HG02623 (cell line): ENCODE measurements around the gene PJA2.

ENCODE experiments used
- ATAC-seq: cut with Tn5 transposase; IDR thresholded peaks from one replicate; pipeline ENCODE4 v1.9.1; 2021; ENCODE audit warnings: moderate library complexity; ENCODE audit not compliant: unreplicated experiment

PJA2 gene

DNA sequence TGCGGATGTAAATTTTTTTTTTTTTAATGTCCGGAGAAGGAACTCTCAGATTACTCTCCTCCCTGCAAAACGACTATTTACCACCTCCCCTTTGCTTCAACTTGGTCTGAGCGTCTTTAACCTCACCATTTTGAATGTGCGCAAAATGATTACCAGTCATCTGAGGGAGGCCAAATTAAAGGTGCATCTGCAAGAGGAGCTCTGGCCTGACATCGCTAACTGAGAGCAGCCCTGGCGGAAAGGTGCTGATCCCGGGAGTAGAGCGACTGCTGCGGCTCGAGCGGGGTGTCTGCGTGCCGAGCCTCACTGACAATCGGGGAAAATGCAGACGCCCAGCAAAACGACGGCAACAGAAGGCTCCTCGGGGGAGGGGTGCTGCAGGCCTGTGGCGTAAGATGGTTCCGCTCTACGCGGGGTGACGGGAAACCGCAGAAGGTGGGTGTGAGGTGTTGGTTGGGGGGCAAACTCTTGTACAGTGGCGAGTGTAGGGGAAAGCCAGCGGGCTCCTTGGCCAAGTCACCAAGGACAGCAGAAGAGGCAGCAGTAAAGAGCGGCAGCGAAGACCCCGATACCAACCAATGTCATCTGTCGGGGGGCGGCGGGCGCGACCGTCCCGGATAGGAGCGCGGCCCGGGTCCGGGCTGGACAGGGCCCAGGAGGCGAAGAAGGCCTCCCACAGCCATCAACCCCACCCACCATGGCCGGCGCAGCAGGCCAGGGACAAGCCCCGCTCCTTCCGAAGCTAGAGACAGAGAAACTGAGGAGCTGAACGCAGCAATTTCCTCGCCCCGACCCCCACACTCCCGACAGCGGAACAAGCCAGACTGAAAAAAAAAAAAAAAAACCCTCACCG, 557 bp downstream of the PJA2 start:
- peak; percentile 17 for ATAC-seq

DNA sequence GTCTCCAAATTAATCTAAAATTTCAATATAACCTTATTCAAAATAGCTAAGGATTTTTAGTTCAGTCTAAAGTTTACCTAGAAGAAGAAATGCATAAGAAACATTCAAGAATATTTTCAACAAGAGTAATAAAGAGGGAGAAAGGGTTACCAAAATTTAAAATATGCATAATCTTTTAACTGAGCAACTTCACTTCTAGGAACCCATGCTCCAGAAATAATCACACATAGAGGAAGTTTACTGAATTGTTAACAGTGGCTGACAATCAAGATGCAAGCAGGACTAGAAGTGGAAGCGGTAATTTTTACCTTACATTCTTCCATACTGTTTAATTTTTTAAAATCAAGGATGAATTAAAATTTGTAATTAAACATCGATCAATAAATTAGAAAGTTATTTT, 1.9 kb downstream of the PJA2 start:
- no peak for ATAC-seq

GRCh38 chr5:109406719-109407118, 3.1 kb downstream of the PJA2 start:
- ATAC-seq, result no peak

DNA sequence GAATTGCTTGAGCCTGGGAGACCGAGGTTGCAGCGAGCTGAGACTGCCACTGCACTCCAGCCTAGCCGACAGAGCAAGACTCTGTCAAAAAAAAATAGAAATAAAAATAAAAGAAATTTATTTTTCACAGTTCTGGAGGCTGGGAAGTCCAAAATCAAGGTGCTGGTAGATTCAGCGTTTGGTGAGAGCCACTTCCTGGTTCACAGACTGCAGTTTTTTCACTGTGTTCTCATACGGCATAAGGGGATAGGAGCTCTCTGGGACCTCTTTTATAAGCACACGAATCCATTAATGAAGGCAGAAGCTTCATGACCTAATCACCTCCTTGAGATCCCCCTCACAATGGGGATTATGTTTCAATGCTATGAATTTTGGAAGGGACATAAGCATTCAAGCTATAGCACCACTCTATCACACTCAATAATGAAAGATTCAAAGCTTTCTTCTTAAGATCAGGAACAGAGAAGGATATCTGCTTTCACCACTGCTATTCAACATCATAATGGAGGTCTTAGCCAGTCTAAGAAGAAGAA, 5.3 kb downstream of the PJA2 start:
- ATAC-seq, result no peak

- ATAC-seq, result no peak
Measured at GRCh38 chr5:109403469-109403868, 6.3 kb downstream of the PJA2 start.

DNA sequence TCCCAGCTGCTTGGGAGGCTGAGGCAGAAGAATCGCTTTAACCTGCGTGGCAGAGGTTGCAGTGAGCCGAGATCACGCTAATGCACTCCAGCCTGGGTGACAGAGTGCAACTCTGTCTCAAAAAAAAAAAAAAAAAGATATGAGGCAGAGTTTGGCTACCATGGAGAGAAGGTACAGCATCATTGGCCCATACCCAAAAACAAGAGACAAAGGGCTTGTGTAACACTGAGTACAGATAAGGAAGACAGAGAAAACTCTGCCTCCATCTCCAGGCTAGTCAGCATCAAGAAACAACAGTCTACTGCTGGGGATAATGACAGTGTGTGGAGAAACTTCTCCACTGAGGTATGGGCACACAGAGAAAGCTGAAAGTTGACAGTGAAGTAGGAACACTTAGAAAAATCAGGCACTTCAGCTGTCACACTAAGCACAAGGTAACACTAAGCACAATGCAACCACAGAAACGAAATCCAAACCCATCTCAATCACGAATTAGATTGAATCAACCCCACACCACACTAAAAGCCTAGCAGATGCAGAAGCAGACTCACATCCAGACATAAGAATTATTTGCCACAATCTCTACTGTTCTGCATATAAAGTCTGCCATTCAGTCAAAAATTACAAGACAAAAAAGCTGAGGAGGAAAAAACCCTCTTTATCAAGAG, 10.5 kb downstream of the PJA2 start:
- no peak for ATAC-seq

GRCh38 chr5:109396965-109397364, 12.8 kb downstream of the PJA2 start:
- no peak for ATAC-seq

- no peak for ATAC-seq
Measured at GRCh38 chr5:109394806-109395205, 15.0 kb downstream of the PJA2 start.

- ATAC-seq, result no peak
Measured at GRCh38 chr5:109390188-109390587, 19.6 kb downstream of the PJA2 start.

GRCh38 chr5:109388407-109388806, 21.4 kb downstream of the PJA2 start:
- ATAC-seq, result no peak

DNA sequence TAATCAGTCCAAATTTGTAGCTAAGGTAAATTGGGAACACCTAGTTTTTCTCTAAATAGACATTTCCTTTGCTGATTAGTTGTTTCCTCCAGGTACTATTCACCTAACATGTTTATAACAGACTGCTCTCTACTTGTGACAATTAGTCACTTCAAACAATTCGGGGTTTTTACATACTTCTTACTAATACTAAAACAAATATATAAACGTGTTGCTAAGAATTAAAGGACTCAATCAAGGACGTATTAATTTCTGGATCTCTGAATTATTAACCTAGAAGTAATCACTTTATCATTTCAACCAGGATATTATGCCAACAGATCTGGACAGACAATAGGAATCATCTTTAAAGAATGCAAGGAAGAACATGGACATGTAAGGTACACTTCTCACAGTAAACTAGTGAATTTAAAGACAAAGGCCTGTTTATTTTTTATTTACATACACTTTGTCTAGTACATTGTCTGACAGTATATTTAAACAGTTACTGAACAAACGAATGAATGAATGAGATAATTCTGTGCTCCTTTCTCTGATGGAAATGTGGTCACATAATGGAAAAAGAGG, 22.3 kb downstream of the PJA2 start:
- ATAC-seq, result no peak

DNA sequence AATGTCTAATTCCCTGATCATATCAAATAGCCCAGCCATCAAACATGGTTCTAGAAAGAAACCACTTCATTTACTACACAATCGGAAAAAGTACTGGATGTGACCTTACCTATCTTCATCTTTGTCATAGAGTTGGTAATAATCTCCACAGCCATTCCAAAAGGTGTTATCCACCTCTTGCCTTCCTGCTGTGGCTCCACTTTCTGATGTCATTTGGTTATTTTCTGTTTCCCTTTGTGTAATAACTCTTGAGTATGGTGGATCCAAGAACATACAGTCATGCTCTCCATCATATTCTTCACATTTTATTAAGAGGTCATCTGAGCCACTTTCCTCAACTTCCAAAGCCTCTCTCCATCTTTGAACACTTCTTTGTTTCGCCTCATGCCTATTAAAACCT, 31.7 kb downstream of the PJA2 start:
- no peak for ATAC-seq

DNA sequence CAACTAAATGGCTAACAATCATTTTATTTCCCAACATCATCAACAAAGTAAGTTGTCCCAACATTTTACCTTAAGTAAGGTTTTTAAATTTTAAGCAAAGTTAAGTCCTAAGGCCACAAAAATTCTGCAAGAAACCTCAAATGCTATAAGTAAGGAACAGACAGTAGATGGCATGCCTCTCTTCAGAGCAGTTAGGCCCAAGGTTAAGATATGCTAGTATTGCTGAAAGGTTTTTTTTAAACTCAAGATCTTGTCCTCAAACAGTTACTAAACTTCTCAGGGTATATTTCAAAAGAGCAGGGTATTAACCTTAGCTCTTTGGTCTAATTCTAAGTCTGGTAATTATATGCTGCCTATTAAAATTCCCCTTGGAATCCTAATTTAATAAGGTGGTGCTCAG, 35.1 kb downstream of the PJA2 start:
- ATAC-seq, result no peak

GRCh38 chr5:109373932-109374331, 35.8 kb downstream of the PJA2 start:
- ATAC-seq, result no peak

GRCh38 chr5:109370343-109370742, 39.4 kb downstream of the PJA2 start:
- no peak for ATAC-seq

DNA sequence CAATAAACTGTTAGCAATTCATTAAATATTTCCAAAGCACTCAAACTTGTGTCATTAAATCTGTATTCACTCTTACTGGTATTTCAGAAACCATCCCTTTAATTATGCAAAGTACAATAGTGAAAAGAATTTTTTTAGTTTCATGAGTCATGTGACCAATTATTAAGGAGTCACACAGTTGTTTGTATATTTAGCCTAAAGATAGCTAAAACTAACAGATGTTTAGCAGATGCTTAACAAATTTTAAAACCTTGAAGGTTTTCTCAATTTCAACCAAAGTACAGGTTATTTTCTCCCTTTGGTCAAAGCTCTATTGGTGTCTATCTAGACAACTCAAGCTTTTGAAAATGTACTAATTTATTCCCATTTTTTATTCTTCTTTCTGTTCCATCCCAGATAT, 44.1 kb downstream of the PJA2 start:
- no peak for ATAC-seq

- no peak for ATAC-seq
Measured at GRCh38 chr5:109364977-109365376, 44.8 kb downstream of the PJA2 start.

GRCh38 chr5:109359642-109360041, 50.1 kb downstream of the PJA2 start:
- no peak for ATAC-seq

GRCh38 chr5:109357807-109358206, 52.0 kb downstream of the PJA2 start:
- no peak for ATAC-seq

DNA sequence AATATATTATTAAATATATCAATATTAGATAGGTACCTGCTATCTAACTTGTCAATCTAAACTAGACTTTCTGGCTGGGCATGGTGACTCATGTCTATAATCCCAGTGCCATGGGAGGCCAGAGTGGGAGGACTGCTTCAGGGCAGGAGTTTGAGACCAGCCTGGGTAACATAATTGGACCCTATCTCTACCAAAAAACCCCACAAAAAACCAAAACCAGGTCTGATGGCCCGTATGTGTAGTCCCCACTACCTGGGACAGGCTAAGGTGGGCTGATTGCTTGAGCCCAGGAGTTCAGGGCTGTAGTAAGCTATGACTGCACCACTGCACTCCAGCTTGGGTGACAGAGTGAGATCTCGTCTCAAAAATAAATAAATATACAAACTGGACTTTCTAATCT, 55.0 kb downstream of the PJA2 start:
- no peak for ATAC-seq

- no peak for ATAC-seq
Measured at GRCh38 chr5:109351988-109352864, 57.5 kb downstream of the PJA2 start.
